Panc1 (cell line): Measurements from ENCODE around the gene COMMD1. TPM values are rescaled to one million over a fixed set of nuclear protein-coding genes. Genes with fewer than 3 reads are reported as not detected.

Source experiments
- ATAC-seq: fragments of 200-7000 bp; cut with Tn5 transposase; 2 replicates; pipeline ENCODE4 v1.9.1; 2020; ENCODE audit warnings: mild to moderate bottlenecking, moderate library complexity
- BruUV-seq: library from RNA; stranded (reverse); fragments of 400-500 nt; replicated peaks from 2 replicates; lab custom pipeline; 2021; lab: Mats Ljungman, UMichigan
- CTCF ChIA-PET: fragments of 300-600 bp; sonication (Branson Sonifier 250); formaldehyde crosslinking; loops from one replicate; lab custom pipeline; 2022; ENCODE audit warnings: antibody characterized with exemption; lab: Charles Lee
- POLR2A ChIA-PET: fragments of 300-600 bp; sonication (Branson Sonifier 250); formaldehyde crosslinking; loops from one replicate; lab custom pipeline; 2022; ENCODE audit warnings: antibody characterized with exemption; lab: Charles Lee
- DNase-seq: peaks from one replicate; pipeline ENCODE4 v3.0.0-alpha.2; 2010; ENCODE audit warnings: low read depth, low spot score
- H3K27ac ChIP-seq: 2 replicates; pipeline ENCODE4 v1.5.1; 2011; ENCODE audit warnings: mild to moderate bottlenecking, low read length, inconsistent platforms
- H3K27me3 ChIP-seq: fragments of 200-500 bp; sonication (Bioruptor generic); 2 replicates; pipeline ENCODE4 v1.6.0; 2014; ENCODE audit warnings: low read length, inconsistent platforms; ENCODE audit not compliant: control insufficient read depth, insufficient read depth
- H3K36me3 ChIP-seq: fragments of 200-500 bp; sonication (Bioruptor generic); 2 replicates; pipeline ENCODE4 v1.5.1; 2014; ENCODE audit warnings: inconsistent platforms, mild to moderate bottlenecking, low read length, moderate library complexity; ENCODE audit not compliant: control insufficient read depth, insufficient read depth
- H3K4me1 ChIP-seq: 2 replicates; pipeline ENCODE4 v1.5.1; 2011; ENCODE audit warnings: inconsistent platforms, mild to moderate bottlenecking, low read length, moderate library complexity; ENCODE audit not compliant: control insufficient read depth, insufficient read depth
- H3K4me3 ChIP-seq, 2 experiments: 2 replicates each; pipeline ENCODE4 v1.5.1; 2011 to 2012; ENCODE audit warnings: low read depth in 2 of 2, low read length in 2 of 2, mild to moderate bottlenecking in 2 of 2, inconsistent platforms in 1 of 2, moderate library complexity in 1 of 2
- H3K9me3 ChIP-seq: fragments of 200-500 bp; sonication (Bioruptor generic); 2 replicates; pipeline ENCODE4 v1.5.1; 2014; ENCODE audit warnings: low read depth, mild to moderate bottlenecking, inconsistent platforms, low read length, moderate library complexity; ENCODE audit not compliant: control insufficient read depth, insufficient read depth
- POLR2AphosphoS5 ChIP-seq: IDR thresholded peaks from 2 replicates; pipeline ENCODE4 v1.6.1; 2012; ENCODE audit warnings: mild to moderate bottlenecking, low read depth, low read length, moderate library complexity
- SIN3A ChIP-seq: IDR thresholded peaks from 2 replicates; pipeline ENCODE4 v1.6.1; 2012; ENCODE audit warnings: low read depth, mild to moderate bottlenecking, low read length, moderate library complexity, borderline replicate concordance; ENCODE audit not compliant: insufficient read depth
- TCF7L2 ChIP-seq: IDR thresholded peaks from 2 replicates; pipeline ENCODE4 v1.6.1; 2011; ENCODE audit warnings: mild to moderate bottlenecking, low read depth, low read length, inconsistent platforms
- in situ Hi-C: cut with HindIII; loops from 2 replicates; pipeline ENCODE4 v1.10.0; 2016; ENCODE audit warnings: low sequenced_read_pairs, low pct_unique_long_range_greater_than_20kb
- intact Hi-C: fragments of 100-400 bp; cut with micrococcal nuclease; formaldehyde crosslinking; loops from one replicate; pipeline ENCODE4 v1.10.0; 2022; ENCODE audit not compliant: unreplicated experiment
- total RNA-seq: library from RNA; stranded (reverse); gene quantifications from one replicate; pipeline ENCODE4 v1.2.1, GENCODE V29; 2021; ENCODE audit not compliant: unreplicated experiment
- TF ChIP-seq, protein P1 (sequence below): fragments of 450-650 bp; IDR thresholded peaks from 2 replicates; pipeline ENCODE4 v1.5.1; 2017; ENCODE audit warnings: mild to moderate bottlenecking
- TF ChIP-seq, protein P2 (sequence below), 2 experiments: IDR thresholded peaks; 2 replicates each; pipeline ENCODE4 v1.6.1; 2011 to 2012; ENCODE audit warnings: low read depth in 2 of 2, control low read depth in 1 of 2, low read length in 1 of 2, mild to moderate bottlenecking in 1 of 2, moderate library complexity in 1 of 2; ENCODE audit not compliant: insufficient read depth in 1 of 2

The COMMD1 gene
- total RNA-seq, 1 experiment from 2014 or later, result 40.3 TPM

DNA sequence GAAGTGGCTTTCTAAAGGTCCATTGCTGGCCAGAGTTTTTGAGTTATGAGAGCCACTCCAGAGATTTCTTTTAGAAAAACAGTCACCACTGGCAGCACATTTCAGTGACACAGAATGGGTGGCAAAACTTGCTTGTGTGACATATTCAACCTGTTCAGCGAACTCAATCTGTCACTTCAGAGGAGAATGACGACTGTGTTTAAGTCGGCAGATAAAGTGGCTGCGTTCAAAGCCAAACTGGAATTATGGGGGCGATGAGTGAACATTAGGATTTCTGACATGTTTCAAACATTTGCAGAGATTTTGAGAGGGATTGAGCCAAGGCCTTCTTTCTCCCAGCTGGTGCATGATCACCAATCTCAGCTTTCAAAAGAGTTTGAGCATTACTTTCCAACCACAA is 150.9 kb downstream of the COMMD1 start:
- H3K4me3 ChIP-seq, result no peak overlapping the region
- in situ Hi-C loops (no loop called here), intact Hi-C loops (no loop called here)
- ChIA-PET POLR2A (no interaction called here), CTCF (no interaction called here)
- no peaks in the 10 kb centered on the region for H3K27me3 ChIP-seq
- H3K27ac ChIP-seq, result no peak overlapping the region
- ATAC-seq, result no peak
- H3K4me1 ChIP-seq, result no peaks in the 10 kb centered on the region
- H3K36me3 ChIP-seq, result no peaks in the 10 kb centered on the region
- no peak for TF ChIP-seq SIN3A
- no peak for TF ChIP-seq POLR2AphosphoS5
- TF ChIP-seq, protein P1, sequence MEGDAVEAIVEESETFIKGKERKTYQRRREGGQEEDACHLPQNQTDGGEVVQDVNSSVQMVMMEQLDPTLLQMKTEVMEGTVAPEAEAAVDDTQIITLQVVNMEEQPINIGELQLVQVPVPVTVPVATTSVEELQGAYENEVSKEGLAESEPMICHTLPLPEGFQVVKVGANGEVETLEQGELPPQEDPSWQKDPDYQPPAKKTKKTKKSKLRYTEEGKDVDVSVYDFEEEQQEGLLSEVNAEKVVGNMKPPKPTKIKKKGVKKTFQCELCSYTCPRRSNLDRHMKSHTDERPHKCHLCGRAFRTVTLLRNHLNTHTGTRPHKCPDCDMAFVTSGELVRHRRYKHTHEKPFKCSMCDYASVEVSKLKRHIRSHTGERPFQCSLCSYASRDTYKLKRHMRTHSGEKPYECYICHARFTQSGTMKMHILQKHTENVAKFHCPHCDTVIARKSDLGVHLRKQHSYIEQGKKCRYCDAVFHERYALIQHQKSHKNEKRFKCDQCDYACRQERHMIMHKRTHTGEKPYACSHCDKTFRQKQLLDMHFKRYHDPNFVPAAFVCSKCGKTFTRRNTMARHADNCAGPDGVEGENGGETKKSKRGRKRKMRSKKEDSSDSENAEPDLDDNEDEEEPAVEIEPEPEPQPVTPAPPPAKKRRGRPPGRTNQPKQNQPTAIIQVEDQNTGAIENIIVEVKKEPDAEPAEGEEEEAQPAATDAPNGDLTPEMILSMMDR, result no peak
- TF ChIP-seq, protein P2, sequence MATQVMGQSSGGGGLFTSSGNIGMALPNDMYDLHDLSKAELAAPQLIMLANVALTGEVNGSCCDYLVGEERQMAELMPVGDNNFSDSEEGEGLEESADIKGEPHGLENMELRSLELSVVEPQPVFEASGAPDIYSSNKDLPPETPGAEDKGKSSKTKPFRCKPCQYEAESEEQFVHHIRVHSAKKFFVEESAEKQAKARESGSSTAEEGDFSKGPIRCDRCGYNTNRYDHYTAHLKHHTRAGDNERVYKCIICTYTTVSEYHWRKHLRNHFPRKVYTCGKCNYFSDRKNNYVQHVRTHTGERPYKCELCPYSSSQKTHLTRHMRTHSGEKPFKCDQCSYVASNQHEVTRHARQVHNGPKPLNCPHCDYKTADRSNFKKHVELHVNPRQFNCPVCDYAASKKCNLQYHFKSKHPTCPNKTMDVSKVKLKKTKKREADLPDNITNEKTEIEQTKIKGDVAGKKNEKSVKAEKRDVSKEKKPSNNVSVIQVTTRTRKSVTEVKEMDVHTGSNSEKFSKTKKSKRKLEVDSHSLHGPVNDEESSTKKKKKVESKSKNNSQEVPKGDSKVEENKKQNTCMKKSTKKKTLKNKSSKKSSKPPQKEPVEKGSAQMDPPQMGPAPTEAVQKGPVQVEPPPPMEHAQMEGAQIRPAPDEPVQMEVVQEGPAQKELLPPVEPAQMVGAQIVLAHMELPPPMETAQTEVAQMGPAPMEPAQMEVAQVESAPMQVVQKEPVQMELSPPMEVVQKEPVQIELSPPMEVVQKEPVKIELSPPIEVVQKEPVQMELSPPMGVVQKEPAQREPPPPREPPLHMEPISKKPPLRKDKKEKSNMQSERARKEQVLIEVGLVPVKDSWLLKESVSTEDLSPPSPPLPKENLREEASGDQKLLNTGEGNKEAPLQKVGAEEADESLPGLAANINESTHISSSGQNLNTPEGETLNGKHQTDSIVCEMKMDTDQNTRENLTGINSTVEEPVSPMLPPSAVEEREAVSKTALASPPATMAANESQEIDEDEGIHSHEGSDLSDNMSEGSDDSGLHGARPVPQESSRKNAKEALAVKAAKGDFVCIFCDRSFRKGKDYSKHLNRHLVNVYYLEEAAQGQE (IDR thresholded peaks at IDR 0.05; ENCODE audit: insufficient read depth in 1 of 2, low read depth in 2 of 2, low read length in 1 of 2), result no peak
- no peak for TF ChIP-seq TCF7L2
- no peaks in the 10 kb centered on the region for H3K9me3 ChIP-seq
- BruUV-seq, result no TSS peak
- no peak for DNase-seq

DNA sequence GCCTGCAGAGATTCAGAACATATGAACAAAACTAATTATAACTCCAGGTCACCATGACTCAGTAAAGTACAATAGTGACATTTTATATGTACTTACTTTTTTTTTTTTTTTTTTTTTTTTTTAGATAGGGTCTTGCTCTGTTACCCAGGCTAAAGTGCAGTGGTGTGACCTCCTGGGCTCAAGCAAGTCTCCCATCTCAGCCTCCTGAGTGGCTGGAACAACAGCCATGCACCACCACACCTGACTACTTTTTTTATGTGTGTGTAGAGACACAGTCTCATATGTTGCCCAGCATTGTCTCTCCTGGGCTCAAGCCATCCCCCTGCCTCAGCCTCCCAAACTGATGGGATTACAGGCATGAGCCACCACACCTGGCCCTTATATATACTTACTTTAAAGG is 159.8 kb downstream of the COMMD1 start:
- H3K9me3 ChIP-seq, result no peaks in the 10 kb centered on the region
- TF ChIP-seq POLR2AphosphoS5 (no peak), SIN3A (no peak), TCF7L2 (no peak)
- TF ChIP-seq, protein P1, result no peak
- TF ChIP-seq, protein P2 (IDR thresholded peaks at IDR 0.05; ENCODE audit: insufficient read depth in 1 of 2, low read depth in 2 of 2, low read length in 1 of 2), result no peak
- H3K27ac ChIP-seq, result no peak overlapping the region
- CTCF ChIA-PET, result no interaction called here
- no peaks in the 10 kb centered on the region for H3K27me3 ChIP-seq
- no peak overlapping the region for H3K4me3 ChIP-seq
- ATAC-seq (no peak), DNase-seq (no peak)
- BruUV-seq, result no TSS peak
- POLR2A ChIA-PET, result no interaction called here
- H3K4me1 ChIP-seq, result no peaks in the 10 kb centered on the region
- in situ Hi-C loops, result no loop called here
- no peaks in the 10 kb centered on the region for H3K36me3 ChIP-seq
- intact Hi-C loops, result no loop called here
